GM12874 (cell line): Measurements from ENCODE around the gene ECT2.

Experiments used
- CTCF ChIP-seq: IDR thresholded peaks from 2 replicates; pipeline ENCODE4 v1.5.1; 2011; ENCODE audit warnings: low read depth, mild to moderate bottlenecking, control low read depth, low read length, moderate library complexity; ENCODE audit not compliant: insufficient read depth

Gene ECT2

GRCh38 chr3:172836390-172836997, 86.0 kb downstream of the ECT2 start:
- peak; percentile 57; the same call in 1 of the 2 replicates for TF ChIP-seq CTCF

GRCh38 chr3:172839679-172840078, 89.2 kb downstream of the ECT2 start:
- TF ChIP-seq CTCF, result no peak

GRCh38 chr3:172840463-172840862, 89.9 kb downstream of the ECT2 start:
- TF ChIP-seq CTCF, result no peak

- no peak for TF ChIP-seq CTCF
Observed at GRCh38 chr3:172840913-172841312, 90.4 kb downstream of the ECT2 start.

- TF ChIP-seq CTCF, result no peak
Observed at GRCh38 chr3:172844428-172844827, 93.9 kb downstream of the ECT2 start.

GRCh38 chr3:172846103-172846561, 95.6 kb downstream of the ECT2 start:
- TF ChIP-seq CTCF, result no peak

GRCh38 chr3:172846706-172847105, 96.2 kb downstream of the ECT2 start:
- no peak for TF ChIP-seq CTCF
